OCI-LY7 (cell line): ENCODE measurements around the gene SLC43A1. TPM values are rescaled to one million over a fixed set of nuclear protein-coding genes. Genes with fewer than 3 reads are reported as not detected.

Experiments
- BruUV-seq: library from RNA; stranded (reverse); fragments of 400-500 nt; replicated peaks from 2 replicates; lab custom pipeline; 2021; lab: Mats Ljungman, UMichigan
- CTCF ChIA-PET: fragments of 300-600 bp; sonication (Branson Sonifier 250); formaldehyde crosslinking; loops from one replicate; lab custom pipeline; 2022; ENCODE audit warnings: antibody characterized with exemption; ENCODE audit not compliant: unreplicated experiment; lab: Charles Lee
- POLR2A ChIA-PET: fragments of 300-600 bp; sonication (Branson Sonifier 250); formaldehyde crosslinking; loops from one replicate; lab custom pipeline; 2022; ENCODE audit warnings: antibody characterized with exemption; lab: Charles Lee
- DNase-seq: peaks from one replicate; pipeline ENCODE4 v3.0.0-alpha.2; 2015; ENCODE audit warnings: low spot score
- H2AFZ ChIP-seq: fragments of 200-600 bp; sonication (generic), shearing (Covaris generic); 2 replicates; pipeline ENCODE4 v1.6.1; 2014; ENCODE audit warnings: mild to moderate bottlenecking, antibody characterized with exemption, low read length, moderate library complexity
- H3K27ac ChIP-seq: fragments of 200-600 bp; sonication (generic); 2 replicates; pipeline ENCODE4 v1.5.1; 2014; ENCODE audit warnings: mixed run types, low read depth, mild to moderate bottlenecking, moderate library complexity, low read length, inconsistent platforms; ENCODE audit not compliant: poor library complexity, severe bottlenecking
- H3K36me3 ChIP-seq: fragments of 200-600 bp; sonication (generic); 2 replicates; pipeline ENCODE4 v1.6.1; 2014; ENCODE audit warnings: mild to moderate bottlenecking, antibody characterized with exemption, low read length, moderate library complexity, mixed read lengths; ENCODE audit not compliant: insufficient read depth
- H3K4me1 ChIP-seq: fragments of 200-600 bp; sonication (generic); 2 replicates; pipeline ENCODE4 v1.5.1; 2014; ENCODE audit warnings: mild to moderate bottlenecking, low read length; ENCODE audit not compliant: insufficient read depth, poor library complexity, severe bottlenecking
- H3K4me2 ChIP-seq: fragments of 200-600 bp; sonication (generic); 2 replicates; pipeline ENCODE4 v1.6.1; 2014; ENCODE audit warnings: mild to moderate bottlenecking, low read length
- H3K4me3 ChIP-seq: fragments of 200-600 bp; sonication (generic); 2 replicates; pipeline ENCODE4 v1.5.1; 2014; ENCODE audit warnings: mild to moderate bottlenecking, low read depth, low read length; ENCODE audit not compliant: poor library complexity, severe bottlenecking
- H3K79me2 ChIP-seq: fragments of 200-600 bp; sonication (generic); 2 replicates; pipeline ENCODE4 v1.6.1; 2016; ENCODE audit warnings: low read depth, mild to moderate bottlenecking, low read length, moderate library complexity, mixed read lengths; ENCODE audit not compliant: insufficient read depth
- H3K9me2 ChIP-seq: fragments of 200-600 bp; sonication (generic); 2 replicates; pipeline ENCODE4 v1.6.1; 2016; ENCODE audit warnings: mild to moderate bottlenecking, low read length, mixed read lengths; ENCODE audit not compliant: insufficient read depth
- H3K9me3 ChIP-seq: fragments of 200-600 bp; sonication (generic); 2 replicates; pipeline ENCODE4 v1.6.1; 2014; ENCODE audit warnings: mild to moderate bottlenecking, mixed run types, low read length, mixed read lengths
- H4K20me1 ChIP-seq: fragments of 200-600 bp; sonication (generic); 2 replicates; pipeline ENCODE4 v1.6.1; 2014; ENCODE audit warnings: mild to moderate bottlenecking, antibody characterized with exemption, low read length, moderate library complexity, mixed read lengths; ENCODE audit not compliant: insufficient read depth
- CTCF ChIP-seq: fragments of 200-600 bp; sonication (generic); conservative IDR thresholded peaks from 2 replicates; pipeline ENCODE4 v1.5.1; 2014; ENCODE audit warnings: mild to moderate bottlenecking, antibody characterized with exemption, low read length, moderate library complexity, mixed read lengths
- EZH2phosphoT487 ChIP-seq: fragments of 200-600 bp; sonication (generic); IDR thresholded peaks from 2 replicates; pipeline ENCODE4 v1.6.1; 2018; ENCODE audit warnings: low read depth, borderline replicate concordance, mild to moderate bottlenecking, mixed run types, antibody characterized with exemption, low read length, moderate library complexity, mixed read lengths
- intact Hi-C: fragments of 100-400 bp; cut with micrococcal nuclease; formaldehyde crosslinking; loops from one replicate; pipeline ENCODE4 v1.10.0; 2022; ENCODE audit not compliant: unreplicated experiment
- small RNA-seq: library from RNA; depleted of rRNA; stranded (forward); fragments of <200 nt; gene quantifications from one replicate; pipeline ENCODE3, GENCODE V24; 2014
- total RNA-seq, 2 experiments: library from RNA; depleted of rRNA in 1 of 2; stranded (reverse); fragments of >200 nt in 1 of 2; shearing (Covaris generic) in 1 of 2; gene quantifications; 2 replicates each; pipeline ENCODE4 v1.2.3, GENCODE V29; 2014 to 2022

Gene SLC43A1
- total RNA-seq, 2 experiments from 2014 or later = 61.1 to 78.6 TPM

GRCh38 chr11:57434640-57435546 is 80.6 kb downstream of the SLC43A1 start:
- no TSS peak for BruUV-seq
- no peak for DNase-seq
- CTCF ChIA-PET = no interaction called here

More at GRCh38 chr11:57434640-57435546, 80.6 kb downstream of the SLC43A1 start:
- H4K20me1 ChIP-seq = no peaks in the 10 kb centered on the region
- intact Hi-C loops = no loop called here
- H3K4me1 ChIP-seq = no peaks in the 10 kb centered on the region
- H2AFZ ChIP-seq = no peak overlapping the region
- H3K79me2 ChIP-seq = no peaks in the 10 kb centered on the region
- no peaks in the 10 kb centered on the region for H3K9me3 ChIP-seq
- H3K4me3 ChIP-seq = no peak overlapping the region
- H3K27ac ChIP-seq = no peak overlapping the region
- H3K4me2 ChIP-seq = no peak overlapping the region
- no peaks in the 10 kb centered on the region for H3K36me3 ChIP-seq
- no peaks in the 10 kb centered on the region for H3K9me2 ChIP-seq
- TF ChIP-seq EZH2phosphoT487 = no peak
- no peak for TF ChIP-seq CTCF
- POLR2A ChIA-PET = no interaction called here

Small RNA genes within 50 kb of the gene (small RNA-seq; reads per million reads assigned to genes)
- not detected for gene RN7SL605P
- gene RNA5SP341 = not detected

Other genes with a start within 250 kb of the SLC43A1 start
- gene TNKS1BP1, start 190.8 kb downstream of the SLC43A1 start, total RNA-seq (2014; rRNA removed; shearing (Covaris generic)) = 5.3 and 6.4 TPM in 2 replicates
- 16.4 and 19.7 TPM in 2 replicates for gene TNKS1BP1, start 190.8 kb downstream of the SLC43A1 start, total RNA-seq (2022)
- gene SSRP1, start 179.8 kb downstream of the SLC43A1 start, total RNA-seq (2014; rRNA removed; shearing (Covaris generic)) = 146 and 185 TPM in 2 replicates
- gene SSRP1, start 179.8 kb downstream of the SLC43A1 start, total RNA-seq (2022) = 216 and 221 TPM in 2 replicates
- not detected in 2 replicates for gene P2RX3, start 177.3 kb downstream of the SLC43A1 start, total RNA-seq (2014; rRNA removed; shearing (Covaris generic))
- gene P2RX3, start 177.3 kb downstream of the SLC43A1 start, total RNA-seq (2022) = not detected in 2 replicates
- gene PRG3, start 134.6 kb downstream of the SLC43A1 start, total RNA-seq (2014; rRNA removed; shearing (Covaris generic)) = not detected in 2 replicates
- not detected in 2 replicates for gene PRG3, start 134.6 kb downstream of the SLC43A1 start, total RNA-seq (2022)
- gene PRG2, start 125.1 kb downstream of the SLC43A1 start, total RNA-seq (2014; rRNA removed; shearing (Covaris generic)) = 0.28 TPM in 1 of 2 replicates, not detected in the other
- gene PRG2, start 125.1 kb downstream of the SLC43A1 start, total RNA-seq (2022) = 1.1 and 1.2 TPM in 2 replicates
- gene SLC43A3, start 88.6 kb downstream of the SLC43A1 start, total RNA-seq (2014; rRNA removed; shearing (Covaris generic)) = 38.4 and 41.3 TPM in 2 replicates
- 55.5 and 62.1 TPM in 2 replicates for gene SLC43A3, start 88.6 kb downstream of the SLC43A1 start, total RNA-seq (2022)
- 0.25 and 0.41 TPM in 2 replicates for gene RTN4RL2, start 55.2 kb downstream of the SLC43A1 start, total RNA-seq (2014; rRNA removed; shearing (Covaris generic))
- gene RTN4RL2, start 55.2 kb downstream of the SLC43A1 start, total RNA-seq (2022) = 2.3 and 4.2 TPM in 2 replicates
- gene TIMM10, start 15.1 kb upstream of the SLC43A1 start, total RNA-seq (2014; rRNA removed; shearing (Covaris generic)) = 163 and 195 TPM in 2 replicates
- gene TIMM10, start 15.1 kb upstream of the SLC43A1 start, total RNA-seq (2022) = 204 and 258 TPM in 2 replicates
- not detected in 2 replicates for gene SMTNL1, start 21.9 kb upstream of the SLC43A1 start, total RNA-seq (2014; rRNA removed; shearing (Covaris generic))
- gene SMTNL1, start 21.9 kb upstream of the SLC43A1 start, total RNA-seq (2022) = not detected in 2 replicates
- 64.7 and 68.9 TPM in 2 replicates for gene UBE2L6, start 52.0 kb upstream of the SLC43A1 start, total RNA-seq (2014; rRNA removed; shearing (Covaris generic))
- gene UBE2L6, start 52.0 kb upstream of the SLC43A1 start, total RNA-seq (2022) = 51.7 and 56.1 TPM in 2 replicates
- not detected in 2 replicates for gene SERPING1, start 82.0 kb upstream of the SLC43A1 start, total RNA-seq (2014; rRNA removed; shearing (Covaris generic))
- gene SERPING1, start 82.0 kb upstream of the SLC43A1 start, total RNA-seq (2022) = not detected in 2 replicates
- gene YPEL4, start 134.2 kb upstream of the SLC43A1 start, total RNA-seq (2014; rRNA removed; shearing (Covaris generic)) = 0.54 and 0.85 TPM in 2 replicates
- 0.52 and 0.55 TPM in 2 replicates for gene YPEL4, start 134.2 kb upstream of the SLC43A1 start, total RNA-seq (2022)
- gene CLP1, start 142.1 kb upstream of the SLC43A1 start, total RNA-seq (2014; rRNA removed; shearing (Covaris generic)) = 18.3 and 18.5 TPM in 2 replicates
- gene CLP1, start 142.1 kb upstream of the SLC43A1 start, total RNA-seq (2022) = 18.1 and 20.8 TPM in 2 replicates
- 23.4 and 27.5 TPM in 2 replicates for gene ZDHHC5, start 152.4 kb upstream of the SLC43A1 start, total RNA-seq (2014; rRNA removed; shearing (Covaris generic))
- gene ZDHHC5, start 152.4 kb upstream of the SLC43A1 start, total RNA-seq (2022) = 46.1 and 57.4 TPM in 2 replicates
- 11.9 and 17.5 TPM in 2 replicates for gene MED19, start 196.5 kb upstream of the SLC43A1 start, total RNA-seq (2014; rRNA removed; shearing (Covaris generic))
- 11.1 and 12.6 TPM in 2 replicates for gene MED19, start 196.5 kb upstream of the SLC43A1 start, total RNA-seq (2022)
- 53.3 and 54.9 TPM in 2 replicates for gene TMX2, start 196.9 kb upstream of the SLC43A1 start, total RNA-seq (2014; rRNA removed; shearing (Covaris generic))
- 60.2 and 66.9 TPM in 2 replicates for gene TMX2, start 196.9 kb upstream of the SLC43A1 start, total RNA-seq (2022)
- gene SELENOH, start 225.8 kb upstream of the SLC43A1 start, total RNA-seq (2014; rRNA removed; shearing (Covaris generic)) = 181 and 229 TPM in 2 replicates
- gene SELENOH, start 225.8 kb upstream of the SLC43A1 start, total RNA-seq (2022) = 144 and 169 TPM in 2 replicates
- not detected in 2 replicates for gene BTBD18, start 236.1 kb upstream of the SLC43A1 start, total RNA-seq (2014; rRNA removed; shearing (Covaris generic))
- not detected in 2 replicates for gene BTBD18, start 236.1 kb upstream of the SLC43A1 start, total RNA-seq (2022)
- gene CTNND1, start 246.1 kb upstream of the SLC43A1 start, total RNA-seq (2014; rRNA removed; shearing (Covaris generic)) = 5.1 and 6.7 TPM in 2 replicates
- gene CTNND1, start 246.1 kb upstream of the SLC43A1 start, total RNA-seq (2022) = 5.3 and 9.0 TPM in 2 replicates